Karpas-422 (cell line): Measurements from ENCODE around the gene ETV7. TPM values are rescaled to one million over a fixed set of nuclear protein-coding genes. Genes with fewer than 3 reads are reported as not detected.

ENCODE experiments used
- DNase-seq: peaks from one replicate; pipeline ENCODE4 v3.0.0-alpha.2; 2015
- H2AFZ ChIP-seq: fragments of 200-600 bp; sonication (generic); 2 replicates; pipeline ENCODE4 v1.6.1; 2014; ENCODE audit warnings: antibody characterized with exemption, low read length, mixed read lengths
- H3K27ac ChIP-seq: fragments of 200-600 bp; sonication (generic); 2 replicates; pipeline ENCODE4 v1.5.1; 2014; ENCODE audit warnings: mild to moderate bottlenecking, low read length, moderate library complexity
- H3K27me3 ChIP-seq: fragments of 200-600 bp; sonication (generic); 2 replicates; pipeline ENCODE4 v1.6.1; 2014; ENCODE audit warnings: low read length, mixed read lengths
- H3K36me3 ChIP-seq: fragments of 200-600 bp; sonication (generic); 2 replicates; pipeline ENCODE4 v1.6.1; 2014; ENCODE audit warnings: low read length, mixed read lengths; ENCODE audit not compliant: insufficient read depth
- H3K4me1 ChIP-seq: fragments of 200-600 bp; sonication (generic); 2 replicates; pipeline ENCODE4 v1.6.1; 2014; ENCODE audit warnings: mild to moderate bottlenecking, low read length, mixed read lengths
- H3K4me2 ChIP-seq: fragments of 200-600 bp; sonication (generic); 2 replicates; pipeline ENCODE4 v1.6.1; 2014; ENCODE audit warnings: low read length, low read depth, mild to moderate bottlenecking; ENCODE audit not compliant: poor library complexity, severe bottlenecking
- H3K4me3 ChIP-seq: fragments of 200-600 bp; sonication (generic); 2 replicates; pipeline ENCODE4 v1.5.1; 2014; ENCODE audit warnings: mild to moderate bottlenecking, antibody characterized with exemption, low read length, mixed read lengths
- H3K79me2 ChIP-seq: fragments of 200-600 bp; sonication (generic); 2 replicates; pipeline ENCODE4 v1.6.1; 2014; ENCODE audit warnings: mild to moderate bottlenecking, low read length, mixed read lengths
- H3K9ac ChIP-seq: fragments of 200-600 bp; sonication (generic); 2 replicates; pipeline ENCODE4 v1.6.0; 2014; ENCODE audit warnings: low read length
- H3K9me2 ChIP-seq: fragments of 200-600 bp; sonication (generic), shearing (Covaris generic); replicated peaks from 2 replicates; pipeline ENCODE4 v1.6.0; 2014; ENCODE audit warnings: mild to moderate bottlenecking, low read length, moderate library complexity; ENCODE audit not compliant: insufficient read depth
- H3K9me3 ChIP-seq: fragments of 300-700, 200-600 bp; sonication (generic); 2 replicates; pipeline ENCODE4 v1.6.1; 2014; ENCODE audit warnings: low read length, mixed read lengths
- H4K20me1 ChIP-seq: fragments of 200-600 bp; sonication (generic); 2 replicates; pipeline ENCODE4 v1.6.1; 2014; ENCODE audit warnings: mild to moderate bottlenecking, antibody characterized with exemption, low read length, low read depth; ENCODE audit not compliant: insufficient read depth
- total RNA-seq: library from RNA; depleted of rRNA; stranded (reverse); fragments of >200 nt; shearing (Covaris generic); gene quantifications from 2 replicates; pipeline ENCODE4 v1.2.3, GENCODE V29; 2014; ENCODE audit warnings: low replicate concordance

Gene ETV7
- total RNA-seq, 1 experiment from 2014 or later = not detected

GRCh38 chr6:36374194-36374593, 13.3 kb downstream of the ETV7 start:
- no peak overlapping the region for H2AFZ ChIP-seq
- no peaks in the 10 kb centered on the region for H4K20me1 ChIP-seq
- H3K4me2 ChIP-seq = no peak overlapping the region
- no peaks in the 10 kb centered on the region for H3K27me3 ChIP-seq
- DNase-seq = no peak
- H3K4me3 ChIP-seq = no peak overlapping the region
- 0 out of 2 replicates have a peak, but pooled peaks cover 2% of the 10 kb centered on the region for H3K4me1 ChIP-seq
- H3K9me3 ChIP-seq = no peaks in the 10 kb centered on the region
- no peaks in the 10 kb centered on the region for H3K79me2 ChIP-seq
- H3K9me2 ChIP-seq = no peaks in the 10 kb centered on the region
- H3K27ac ChIP-seq = no peak overlapping the region
- no peaks in the 10 kb centered on the region for H3K36me3 ChIP-seq
- H3K9ac ChIP-seq = no peak overlapping the region

DNA sequence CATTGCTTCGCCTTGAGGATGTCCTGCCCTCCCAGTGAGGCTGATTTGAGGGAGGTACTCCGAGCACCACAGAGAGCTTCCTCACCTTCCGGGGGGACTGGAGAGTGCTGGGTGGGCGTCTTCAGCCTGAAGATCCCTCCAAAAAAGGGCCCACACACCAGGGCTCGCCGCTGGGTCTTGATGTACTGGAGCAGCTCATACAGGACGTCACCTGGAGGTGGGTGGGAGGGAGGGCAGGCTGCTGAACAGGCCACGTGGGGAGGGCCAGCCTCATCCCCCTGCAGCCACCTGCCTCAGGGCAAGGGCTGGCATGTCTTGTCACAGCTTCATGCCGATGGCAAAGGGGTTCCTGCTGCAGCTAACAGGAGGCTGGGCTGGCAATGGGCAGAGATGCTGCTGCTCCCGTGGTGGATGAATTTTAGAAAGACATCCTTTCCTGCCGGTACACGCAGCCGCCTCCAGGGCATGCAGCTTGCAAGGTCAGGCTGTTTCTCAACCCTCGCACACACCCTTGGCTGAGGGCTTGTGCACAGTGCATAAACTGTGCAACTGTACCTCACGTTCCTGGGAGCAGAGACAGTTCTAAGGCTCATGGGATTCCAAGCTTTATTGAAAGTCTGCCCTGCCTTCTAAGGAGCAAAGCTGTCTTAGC, 14.0 kb downstream of the ETV7 start:
- no peak overlapping the region for H3K27ac ChIP-seq
- H4K20me1 ChIP-seq = no peaks in the 10 kb centered on the region
- no peaks in the 10 kb centered on the region for H3K79me2 ChIP-seq
- H3K9me3 ChIP-seq = no peaks in the 10 kb centered on the region
- no peak overlapping the region for H3K4me2 ChIP-seq
- H3K36me3 ChIP-seq = no peaks in the 10 kb centered on the region
- no peak overlapping the region for H3K9ac ChIP-seq
- H3K4me3 ChIP-seq = no peak overlapping the region
- no peaks in the 10 kb centered on the region for H3K27me3 ChIP-seq
- no peaks in the 10 kb centered on the region for H3K9me2 ChIP-seq
- no peak overlapping the region for H2AFZ ChIP-seq
- 0 out of 2 replicates have a peak, but pooled peaks cover 2% of the 10 kb centered on the region for H3K4me1 ChIP-seq
- no peak for DNase-seq

DNA sequence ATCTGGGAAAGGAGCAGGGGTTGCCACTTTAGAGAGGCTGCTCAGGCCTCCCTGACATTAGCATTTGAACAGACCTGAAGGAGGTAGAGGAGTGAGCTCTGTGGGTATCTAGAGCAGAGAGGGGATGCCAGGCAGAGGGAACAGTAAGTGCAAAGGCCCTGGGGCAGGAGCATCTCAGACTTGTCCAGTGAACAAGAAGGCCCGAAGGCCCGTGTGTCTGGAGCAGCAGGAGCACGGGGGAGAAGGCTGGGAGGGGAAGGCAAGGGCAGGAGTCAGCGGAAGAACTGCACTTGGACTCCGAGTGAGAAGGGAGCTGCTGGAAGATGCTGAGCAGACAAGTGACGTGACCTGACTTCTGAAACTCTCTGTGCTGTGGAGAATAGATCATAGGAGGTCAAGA, 15.4 kb downstream of the ETV7 start:
- Histone ChIP-seq H4K20me1 (no peaks in the 10 kb centered on the region), H3K9me3 (no peaks in the 10 kb centered on the region), H3K4me1 (no peaks in the 10 kb centered on the region), H2AFZ (no peak overlapping the region), H3K79me2 (no peaks in the 10 kb centered on the region), H3K4me2 (no peak overlapping the region), H3K9ac (no peak overlapping the region), H3K27ac (no peak overlapping the region), H3K27me3 (no peaks in the 10 kb centered on the region), H3K36me3 (no peaks in the 10 kb centered on the region), H3K9me2 (no peaks in the 10 kb centered on the region), H3K4me3 (no peak overlapping the region)
- no peak for DNase-seq

- Histone ChIP-seq H3K79me2 (no peaks in the 10 kb centered on the region), H3K4me3 (no peak overlapping the region), H3K9me2 (no peaks in the 10 kb centered on the region), H2AFZ (no peak overlapping the region), H3K9me3 (no peaks in the 10 kb centered on the region), H3K4me1 (no peaks in the 10 kb centered on the region), H3K27ac (no peak overlapping the region), H3K9ac (no peak overlapping the region), H3K36me3 (no peaks in the 10 kb centered on the region), H3K4me2 (no peak overlapping the region), H3K27me3 (no peaks in the 10 kb centered on the region), H4K20me1 (no peaks in the 10 kb centered on the region)
- no peak for DNase-seq
Observed at GRCh38 chr6:36371211-36371610, 16.3 kb downstream of the ETV7 start.

DNA sequence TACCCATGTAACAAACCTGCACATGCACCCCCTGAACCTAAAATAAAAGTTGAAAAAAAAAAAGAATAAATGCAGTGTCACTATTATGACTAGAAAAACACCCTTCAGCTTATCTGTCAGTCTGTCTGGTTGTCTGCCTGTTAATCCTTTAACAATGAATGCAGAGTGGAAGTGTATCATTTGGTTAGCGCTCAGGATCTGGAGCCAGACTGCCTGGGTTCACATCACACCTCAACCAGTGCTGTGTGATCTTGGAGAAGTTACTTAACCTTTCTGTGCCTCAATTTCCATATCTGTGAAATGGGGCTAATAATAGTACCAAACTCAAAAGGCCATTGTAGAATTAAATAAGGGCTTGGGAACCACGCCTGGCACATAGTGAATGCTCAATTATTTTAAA, 16.8 kb downstream of the ETV7 start:
- Histone ChIP-seq H3K79me2 (no peaks in the 10 kb centered on the region), H3K4me2 (no peak overlapping the region), H3K4me1 (no peaks in the 10 kb centered on the region), H4K20me1 (no peaks in the 10 kb centered on the region), H3K4me3 (no peak overlapping the region), H2AFZ (no peak overlapping the region), H3K36me3 (no peaks in the 10 kb centered on the region), H3K9ac (no peak overlapping the region), H3K9me2 (no peaks in the 10 kb centered on the region), H3K27me3 (no peaks in the 10 kb centered on the region), H3K27ac (no peak overlapping the region), H3K9me3 (no peaks in the 10 kb centered on the region)
- no peak for DNase-seq

DNA sequence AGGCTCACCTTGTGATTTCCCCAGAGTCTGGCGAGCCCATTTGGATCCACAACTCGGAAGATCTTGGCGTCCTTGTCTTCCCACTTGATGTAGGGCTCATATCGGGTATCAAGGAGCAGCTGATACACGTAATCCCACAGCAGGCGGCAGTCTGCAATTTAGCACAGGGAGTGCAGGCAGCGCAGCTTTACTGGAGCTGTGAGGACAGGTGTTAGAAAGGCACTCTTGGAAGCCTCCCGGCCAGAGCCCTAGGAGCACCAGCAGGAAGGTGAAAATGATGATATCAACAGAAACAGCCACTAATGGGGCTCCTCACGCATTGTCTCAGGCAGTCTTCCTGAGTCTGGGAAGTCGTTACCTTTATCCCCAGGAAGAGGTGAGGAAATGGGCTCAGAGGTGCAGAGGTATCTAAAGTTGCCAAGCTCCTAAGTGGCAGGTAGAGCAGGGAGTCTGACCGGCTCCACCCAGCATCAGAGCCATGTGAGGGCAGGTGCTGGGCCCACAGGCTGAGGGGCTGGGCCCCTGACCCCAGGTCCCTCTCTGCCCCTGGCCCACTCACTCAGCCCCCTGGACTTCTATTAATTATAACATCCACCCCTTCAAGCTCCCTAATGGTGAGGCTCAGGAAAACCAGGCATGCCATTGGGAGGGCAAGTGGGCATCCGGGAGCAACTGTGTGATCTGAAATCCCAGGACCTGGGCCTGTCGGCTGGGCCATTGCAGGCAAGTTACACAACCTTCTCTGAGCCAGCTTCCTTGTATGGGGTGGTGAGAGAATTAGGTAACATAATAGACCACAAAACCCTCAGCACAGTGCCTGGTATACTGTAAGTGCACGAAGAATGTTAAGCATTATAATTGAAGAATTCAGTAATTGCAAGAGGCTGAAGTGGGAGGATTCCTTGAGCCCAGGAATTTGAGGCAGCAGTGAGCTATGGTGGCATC, 18.3 kb downstream of the ETV7 start:
- Histone ChIP-seq H3K4me2 (no peak overlapping the region), H3K79me2 (no peaks in the 10 kb centered on the region), H3K9me2 (no peaks in the 10 kb centered on the region), H3K4me1 (no peaks in the 10 kb centered on the region), H3K9me3 (no peaks in the 10 kb centered on the region), H3K9ac (no peak overlapping the region), H3K36me3 (no peaks in the 10 kb centered on the region), H4K20me1 (no peaks in the 10 kb centered on the region), H3K27me3 (no peaks in the 10 kb centered on the region), H3K27ac (no peak overlapping the region), H3K4me3 (no peak overlapping the region), H2AFZ (no peak overlapping the region)
- no peak for DNase-seq

DNA sequence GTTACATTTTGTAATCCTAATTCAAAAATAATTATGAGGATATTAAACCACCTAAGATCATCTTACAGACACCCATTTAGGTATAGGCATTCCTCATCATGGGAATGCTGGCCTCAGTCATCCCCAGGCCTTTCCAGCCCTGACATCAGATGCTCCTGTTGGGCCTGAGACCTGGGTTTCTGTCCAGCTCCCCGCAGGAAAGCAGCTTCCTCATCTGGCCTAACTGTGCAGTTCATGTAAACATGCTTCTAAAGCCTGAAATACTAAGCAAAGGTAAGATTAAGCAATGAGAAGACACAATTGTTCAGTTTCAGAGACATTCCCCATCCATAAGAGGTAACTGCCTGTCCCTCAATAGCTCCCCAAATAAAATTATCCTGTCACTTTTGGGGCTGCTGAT, 19.0 kb downstream of the ETV7 start:
- H3K36me3 ChIP-seq = no peaks in the 10 kb centered on the region
- no peak overlapping the region for H3K4me3 ChIP-seq
- no peak overlapping the region for H3K27ac ChIP-seq
- no peaks in the 10 kb centered on the region for H4K20me1 ChIP-seq
- no peaks in the 10 kb centered on the region for H3K9me2 ChIP-seq
- H3K79me2 ChIP-seq = no peaks in the 10 kb centered on the region
- H2AFZ ChIP-seq = no peak overlapping the region
- DNase-seq = no peak
- H3K4me2 ChIP-seq = no peak overlapping the region
- H3K4me1 ChIP-seq = no peaks in the 10 kb centered on the region
- no peaks in the 10 kb centered on the region for H3K27me3 ChIP-seq
- no peaks in the 10 kb centered on the region for H3K9me3 ChIP-seq
- no peak overlapping the region for H3K9ac ChIP-seq

GRCh38 chr6:36367743-36368142, 19.7 kb downstream of the ETV7 start:
- Histone ChIP-seq H3K4me2 (no peak overlapping the region), H2AFZ (no peak overlapping the region), H3K9me3 (no peaks in the 10 kb centered on the region), H3K9me2 (no peaks in the 10 kb centered on the region), H3K27me3 (no peaks in the 10 kb centered on the region), H3K36me3 (no peaks in the 10 kb centered on the region), H3K4me1 (no peaks in the 10 kb centered on the region), H3K79me2 (no peaks in the 10 kb centered on the region), H4K20me1 (no peaks in the 10 kb centered on the region), H3K27ac (no peak overlapping the region), H3K4me3 (no peak overlapping the region), H3K9ac (no peak overlapping the region)
- DNase-seq = no peak
